Stimulated activated CD4-positive, alpha-beta T cell treated with anti-CD3 and anti-CD28 coated beads, Interleukin-4, amount 100 ng/mL, for 1 hour (primary cell): ENCODE measurements around the gene AP2B1.
A peak's percentile ranks its signal among the peaks of the same experiment; 100 is the strongest.
"Not testable (repeated sequence)": the region's sequence is repeated elsewhere in the genome, so short reads cannot be mapped to it uniquely, and the experiment has no call there.

Experiments
- DNase-seq: peaks from one replicate; pipeline ENCODE4 v3.0.0-alpha.2; 2020

AP2B1 gene

GRCh38 chr17:35750526-35751395 lies 163.6 kb downstream of the AP2B1 start:
- no peak for DNase-seq

DNA sequence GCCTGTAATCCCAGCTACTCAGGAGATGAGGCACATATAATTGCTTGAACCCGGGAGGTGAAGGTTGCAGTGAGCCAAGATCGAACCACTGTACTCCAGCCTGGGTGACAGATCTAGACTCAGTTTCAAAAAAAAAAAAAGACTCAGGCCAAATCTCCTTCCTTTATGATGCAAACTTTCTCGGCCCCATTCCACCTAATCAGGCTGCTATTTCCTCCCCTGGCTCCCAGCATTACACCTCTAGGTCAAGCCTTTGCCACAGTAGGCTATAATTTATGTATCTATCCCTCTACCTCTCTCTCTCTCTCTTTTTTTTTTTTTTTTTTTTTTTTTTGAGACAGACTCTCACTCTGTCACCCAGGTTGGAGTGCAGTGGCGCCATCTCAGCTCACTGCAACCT lies 164.4 kb downstream of the AP2B1 start:
- DNase-seq = not testable (repeated sequence)

DNA sequence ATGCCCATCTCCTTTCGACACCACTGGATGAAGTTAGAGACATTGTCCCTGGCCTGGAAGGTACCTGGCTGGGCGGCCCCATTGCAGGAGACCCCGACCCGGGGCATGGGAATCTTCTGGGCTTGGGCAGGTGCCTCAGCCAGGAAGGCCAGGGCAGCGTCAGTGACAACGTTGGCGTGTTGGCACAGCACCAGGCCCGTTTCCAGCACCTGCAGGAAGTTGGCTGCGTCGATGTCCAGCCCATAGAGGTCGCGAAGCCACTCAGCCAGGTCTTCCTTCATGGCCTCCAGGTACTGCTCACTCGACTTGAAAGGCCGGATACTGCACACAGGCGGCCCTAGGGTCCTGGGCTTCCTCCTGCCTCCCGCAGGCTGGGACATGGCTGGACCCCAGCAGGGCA lies 165.3 kb downstream of the AP2B1 start:
- DNase-seq = no peak

DNA sequence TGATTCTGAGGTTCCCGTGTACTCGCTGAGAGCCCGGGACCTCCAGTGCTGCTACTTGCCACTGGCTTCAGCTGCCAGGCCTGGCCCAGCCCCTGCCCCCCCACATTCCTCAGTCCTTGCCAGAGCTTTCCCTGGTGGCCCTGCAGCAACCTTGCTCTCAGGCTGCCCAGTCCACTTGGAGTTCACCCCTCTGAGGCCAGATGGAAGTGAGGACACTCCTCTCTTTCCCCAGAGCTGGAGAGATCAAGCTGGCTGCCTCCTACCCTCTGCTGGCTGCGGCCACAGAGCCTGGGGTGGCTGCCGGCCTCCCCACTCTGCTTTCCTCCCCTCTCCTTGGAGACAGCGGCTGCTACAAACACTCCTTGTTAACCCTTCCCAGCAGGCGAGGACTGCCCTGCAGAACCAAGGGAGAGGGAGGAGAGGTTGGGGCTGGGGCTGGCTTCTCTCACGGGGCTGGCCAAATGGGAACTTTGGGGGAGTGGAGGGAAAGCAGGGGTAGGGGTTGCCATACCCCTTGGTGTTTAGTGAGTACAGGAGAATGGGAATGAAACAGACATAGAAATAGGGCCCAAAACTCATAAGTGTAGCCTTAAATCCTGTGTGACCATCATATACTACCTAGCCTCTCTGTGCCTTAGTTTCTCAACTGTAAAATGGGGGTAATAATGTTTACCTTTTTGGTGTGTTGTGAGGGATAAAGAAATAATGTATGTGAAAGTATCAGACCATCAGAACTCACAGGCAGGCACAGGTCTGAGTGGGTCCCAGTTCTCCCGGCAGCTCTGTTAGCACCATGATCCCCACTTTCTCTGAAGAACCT lies 166.0 kb downstream of the AP2B1 start, which contains the start of gene GAS2L2:
TSS of gene GAS2L2 (minus strand) at position 295 of the 820 bp plus-strand sequence. CDS start 389 bp downstream, outside the sequence.
- no peak for DNase-seq

- no peak for DNase-seq
Measured at GRCh38 chr17:35757243-35757642, 170.1 kb downstream of the AP2B1 start.

DNA sequence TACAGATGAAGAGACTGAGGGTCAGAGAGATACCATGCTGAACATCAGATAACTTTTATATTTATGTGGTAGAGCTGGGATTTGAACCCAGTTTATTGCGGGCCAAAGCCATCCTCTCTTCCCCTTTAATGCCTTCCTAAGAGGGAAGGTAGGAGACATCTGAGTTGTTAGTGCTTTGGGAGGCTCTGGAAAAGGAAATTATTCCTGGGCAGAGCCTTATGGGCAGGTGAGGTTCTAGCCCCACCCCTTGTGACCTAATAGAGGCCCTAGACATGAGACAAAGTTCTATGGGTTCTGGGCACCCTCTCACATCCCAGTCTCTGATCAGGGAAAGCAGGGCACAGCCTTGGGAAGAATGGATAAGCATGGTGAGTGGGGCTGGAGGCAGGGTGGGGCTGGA lies 173.5 kb downstream of the AP2B1 start, which contains the start of gene C17orf50:
TSS of gene C17orf50 (plus strand) at position 301 of the 400 bp plus-strand sequence. CDS start at position 356, 55 bp downstream.
- no peak for DNase-seq

DNA sequence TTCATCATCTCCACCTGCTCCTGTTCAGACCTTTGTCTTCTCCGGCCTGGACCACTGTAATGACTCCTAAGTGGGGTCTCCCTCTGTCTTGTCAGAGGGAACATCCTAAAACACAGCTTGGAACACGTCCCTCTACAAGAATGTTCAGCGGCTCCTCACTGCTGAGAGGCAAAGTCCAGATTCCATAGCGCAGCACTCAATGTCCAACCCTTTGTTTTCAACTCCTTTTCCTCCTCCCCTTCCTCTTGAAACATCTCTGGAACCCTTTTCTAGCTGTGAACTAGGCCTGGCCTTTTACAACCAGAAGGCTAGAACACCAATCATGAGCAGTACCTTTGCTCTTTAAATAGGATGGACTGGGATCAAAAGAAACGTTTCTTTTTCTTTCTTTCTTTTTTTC lies 174.5 kb downstream of the AP2B1 start:
- no peak for DNase-seq

DNA sequence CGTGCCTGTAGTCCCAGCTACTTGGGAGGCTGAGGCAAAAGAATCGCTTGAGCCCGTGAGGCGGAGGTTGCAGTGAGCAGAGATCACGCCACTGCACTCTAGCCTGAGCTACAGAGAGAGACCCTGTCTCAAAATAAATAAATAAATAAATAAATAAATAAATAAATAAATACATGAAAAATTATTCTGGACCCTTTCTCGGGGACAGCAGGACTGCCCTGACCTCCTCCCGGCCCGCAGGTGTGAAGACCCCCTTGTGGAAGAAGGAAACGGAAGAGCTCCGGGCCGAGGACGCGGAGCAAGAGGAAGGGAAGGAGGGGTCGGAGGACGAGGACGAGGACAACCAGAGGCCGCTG lies 176.6 kb downstream of the AP2B1 start:
- DNase-seq = no peak

DNA sequence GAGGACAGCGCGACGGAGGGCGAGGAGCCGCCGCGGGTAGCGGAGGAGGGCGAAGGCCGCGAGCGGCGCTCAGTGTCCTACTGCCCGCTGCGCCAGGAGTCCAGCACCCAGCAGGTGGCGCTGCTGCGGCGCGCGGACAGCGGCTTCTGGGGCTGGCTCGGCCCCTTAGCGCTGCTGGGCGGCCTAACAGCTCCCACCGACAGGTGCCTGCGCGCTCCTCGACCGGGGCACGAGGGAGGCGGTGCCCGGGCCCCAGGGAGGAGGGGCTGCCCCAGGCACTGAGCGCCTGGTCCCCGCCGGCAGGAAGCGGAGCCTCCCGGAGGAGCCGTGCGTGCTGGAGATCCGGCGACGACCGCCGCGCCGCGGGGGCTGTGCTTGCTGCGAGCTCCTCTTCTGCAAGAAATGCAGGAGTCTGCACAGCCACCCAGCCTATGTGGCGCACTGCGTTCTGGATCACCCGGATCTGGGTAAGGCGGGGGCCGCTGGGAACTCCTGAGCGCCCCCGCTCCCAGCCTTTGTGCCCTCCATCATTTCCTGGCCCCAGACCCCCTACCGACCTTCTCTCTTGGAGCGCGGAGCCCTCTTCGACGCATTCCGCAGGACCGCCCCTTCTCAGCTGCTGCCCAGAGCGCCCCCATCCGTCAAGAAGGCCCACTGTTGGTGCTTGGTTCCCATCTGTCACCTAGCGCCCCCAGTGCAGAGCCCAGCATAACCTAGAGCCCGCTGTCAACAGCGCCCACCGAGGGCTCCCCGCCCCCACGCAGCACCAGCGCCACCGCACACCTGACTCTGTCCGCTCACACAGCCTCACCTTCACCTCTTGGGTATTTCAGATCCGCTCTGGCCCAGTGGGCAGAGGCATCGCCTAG lies 177.2 kb downstream of the AP2B1 start:
- peak; percentile 88 for DNase-seq

- DNase-seq = no peak
Measured at GRCh38 chr17:35765086-35765710, 178.1 kb downstream of the AP2B1 start.

- DNase-seq = no peak
Measured at GRCh38 chr17:35765756-35766488, 178.8 kb downstream of the AP2B1 start.

DNA sequence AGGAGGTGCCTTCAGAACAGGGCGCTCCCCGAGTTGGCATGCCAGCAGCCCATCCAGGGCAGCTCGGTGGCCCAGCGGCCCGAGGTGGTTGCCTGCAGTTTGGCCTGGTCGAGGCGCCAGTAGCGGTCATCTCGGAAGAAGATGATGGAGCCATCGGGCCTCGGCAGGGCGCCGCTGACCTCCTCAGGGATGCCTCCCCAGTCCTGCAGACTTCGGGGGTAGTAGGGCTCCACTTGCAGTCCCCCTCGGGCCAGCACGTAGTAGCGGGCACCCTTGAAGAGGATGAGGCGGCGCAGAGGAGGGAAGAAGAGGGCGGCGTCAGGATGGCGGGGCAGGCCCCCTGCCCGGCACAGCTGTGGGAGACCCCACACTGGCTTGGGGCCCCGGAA lies 179.4 kb downstream of the AP2B1 start:
- DNase-seq = no peak

DNA sequence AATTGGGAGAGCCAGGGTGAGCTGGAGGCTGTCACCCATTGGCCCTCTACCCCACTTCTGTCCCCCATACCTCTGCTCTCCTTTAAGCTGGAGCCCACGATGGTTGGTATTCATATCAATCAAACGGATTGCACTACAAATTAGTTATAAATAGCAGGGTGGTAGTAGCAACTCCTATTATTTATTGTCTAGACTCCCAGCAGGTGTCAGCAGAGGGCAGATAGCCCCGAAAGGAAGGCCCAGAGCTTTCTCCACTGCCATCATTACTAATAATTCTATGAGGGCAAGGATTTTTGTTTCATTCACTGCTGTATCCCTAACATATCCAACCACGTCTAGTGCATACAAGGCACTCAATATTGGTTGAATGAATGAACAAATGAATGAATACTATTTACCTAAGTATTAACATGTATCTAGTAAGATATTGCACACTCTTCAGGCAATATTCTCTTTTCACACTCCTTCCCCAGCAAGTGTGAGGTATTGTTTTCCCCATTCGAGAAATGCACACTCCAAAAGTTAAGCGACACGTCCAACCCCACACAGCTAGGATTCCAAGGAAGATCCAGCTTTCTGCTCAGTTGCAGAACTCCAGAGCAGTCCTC lies 179.9 kb downstream of the AP2B1 start:
- peak; percentile 32 for DNase-seq

GRCh38 chr17:35768797-35769196 lies 181.7 kb downstream of the AP2B1 start:
- no peak for DNase-seq

GRCh38 chr17:35769895-35770486 lies 182.9 kb downstream of the AP2B1 start:
- DNase-seq = no peak

- no peak for DNase-seq
Measured at GRCh38 chr17:35773129-35773528, 186.0 kb downstream of the AP2B1 start.

- no peak for DNase-seq
Measured at GRCh38 chr17:35773679-35774425, 186.7 kb downstream of the AP2B1 start.

DNA sequence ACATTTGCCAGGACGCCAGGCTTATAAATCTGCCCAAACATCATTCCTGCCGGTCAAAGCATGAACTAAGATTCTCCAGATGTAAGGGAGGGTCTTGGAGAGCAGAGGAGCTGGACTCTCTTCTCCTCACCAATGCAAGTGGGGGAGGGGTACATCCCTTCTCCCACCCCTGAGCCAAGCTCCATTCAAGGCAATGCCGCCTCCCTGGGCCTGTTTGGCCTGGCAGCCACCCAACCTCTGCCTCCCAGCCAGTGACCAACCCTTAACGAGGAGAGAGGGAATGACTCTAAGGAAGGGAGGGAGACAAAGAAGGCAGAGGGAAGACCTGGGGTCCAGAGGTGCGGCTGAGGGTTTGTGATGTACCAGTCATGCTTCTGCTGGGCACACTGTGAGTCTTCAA lies 187.4 kb downstream of the AP2B1 start:
- no peak for DNase-seq

- DNase-seq = no peak
Measured at GRCh38 chr17:35775039-35775438, 187.9 kb downstream of the AP2B1 start.

GRCh38 chr17:35775583-35775982 lies 188.5 kb downstream of the AP2B1 start:
- no peak for DNase-seq
